CD4-positive, alpha-beta T cell treated with Interleukin-17A for 4 hours (primary cell): ENCODE results near the gene MOB3C.
"Not testable (repeated sequence)": the region's sequence is repeated elsewhere in the genome, so short reads cannot be mapped to it uniquely, and the experiment has no call there.

Experiments
- DNase-seq: peaks from one replicate; pipeline ENCODE4 v3.0.0-alpha.2; 2020; ENCODE audit warnings: mixed read lengths

Gene MOB3C

GRCh38 chr1:46616277-46617107 is at the start of gene MOB3C:
Gene MOB3C, minus strand, starts transcription at chr1:46616811. Its CDS starts 3,490 bp downstream, at chr1:46613321.
- peak; percentile 80 for DNase-seq

GRCh38 chr1:46665983-46666382 is 49.4 kb upstream of the MOB3C start:
- DNase-seq, result no peak

GRCh38 chr1:46662919-46663318 is 46.3 kb upstream of the MOB3C start:
- not testable (repeated sequence) for DNase-seq

GRCh38 chr1:46660116-46660515 is 43.5 kb upstream of the MOB3C start:
- DNase-seq, result not testable (repeated sequence)

- no peak for DNase-seq
These were observed 42.8 kb upstream of the MOB3C start for GRCh38 chr1:46659307-46659870.

GRCh38 chr1:46657775-46658174 is 41.2 kb upstream of the MOB3C start:
- no peak for DNase-seq

GRCh38 chr1:46656643-46657042 is 40.0 kb upstream of the MOB3C start:
- DNase-seq, result no peak

DNA sequence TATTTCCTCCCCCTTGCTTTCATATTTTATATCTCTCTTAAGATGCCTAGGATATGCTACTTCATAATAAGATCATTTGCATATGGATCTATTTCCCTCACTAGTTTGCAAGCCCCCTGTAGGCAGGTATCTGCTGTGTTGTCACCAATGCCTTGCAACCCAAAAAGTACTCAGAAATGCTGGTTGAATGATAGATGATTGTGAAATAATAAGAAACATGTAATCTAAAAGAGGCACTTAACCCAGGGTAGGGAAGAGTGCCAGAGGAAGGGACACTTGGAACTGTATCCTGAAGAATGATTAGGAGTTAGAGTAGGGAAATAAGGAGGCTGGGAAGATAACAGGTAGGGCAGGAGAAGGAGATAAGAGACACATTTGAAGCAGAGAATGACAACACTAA is 39.2 kb upstream of the MOB3C start:
- DNase-seq, result no peak

- not testable (repeated sequence) for DNase-seq
These were observed 38.1 kb upstream of the MOB3C start for GRCh38 chr1:46654698-46655097.

DNA sequence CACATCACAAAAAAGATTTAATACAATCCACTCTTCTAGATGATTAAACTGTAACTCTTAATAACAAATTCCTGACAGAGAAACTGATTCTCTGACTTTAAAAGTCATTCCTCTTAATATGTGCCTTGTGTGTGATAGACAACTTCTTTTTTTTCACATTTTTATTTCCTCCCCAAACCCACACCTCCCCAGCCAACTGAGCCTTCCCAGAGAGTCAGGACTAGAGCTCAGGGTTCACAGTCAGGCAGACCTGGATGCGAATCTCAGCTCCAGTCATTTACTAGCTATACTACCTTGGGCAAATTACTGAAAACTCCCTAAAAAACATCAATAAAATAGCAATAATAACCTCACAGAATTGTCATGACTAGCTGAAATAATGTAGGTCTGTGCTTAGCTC is 37.4 kb upstream of the MOB3C start:
- DNase-seq, result no peak

DNA sequence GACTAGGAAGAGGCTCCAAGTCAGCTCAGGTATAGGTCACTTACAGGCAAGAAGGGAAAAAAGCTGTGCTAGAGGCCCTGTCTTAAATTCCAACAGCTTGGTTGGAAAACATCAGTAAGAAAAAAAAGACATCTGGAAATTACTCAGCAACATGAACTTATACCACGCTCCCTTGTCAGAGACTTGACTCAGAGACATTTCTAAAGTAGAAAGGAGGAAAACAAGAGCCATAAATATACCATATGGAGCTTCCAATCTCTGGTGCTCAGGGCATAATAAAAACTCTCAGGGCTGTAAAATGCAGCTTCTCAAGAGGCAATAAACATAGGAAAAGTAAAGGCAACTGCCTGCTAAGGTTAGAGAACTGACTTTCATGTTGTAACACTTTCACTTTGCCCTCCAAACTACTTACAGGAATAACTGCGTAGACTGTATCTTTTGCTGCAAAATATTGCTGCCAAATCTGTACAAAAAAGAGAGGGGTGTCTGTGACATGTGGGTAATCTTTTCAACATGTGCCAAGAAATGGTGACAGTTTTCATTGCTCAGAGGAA is 36.9 kb upstream of the MOB3C start:
- no peak for DNase-seq

DNA sequence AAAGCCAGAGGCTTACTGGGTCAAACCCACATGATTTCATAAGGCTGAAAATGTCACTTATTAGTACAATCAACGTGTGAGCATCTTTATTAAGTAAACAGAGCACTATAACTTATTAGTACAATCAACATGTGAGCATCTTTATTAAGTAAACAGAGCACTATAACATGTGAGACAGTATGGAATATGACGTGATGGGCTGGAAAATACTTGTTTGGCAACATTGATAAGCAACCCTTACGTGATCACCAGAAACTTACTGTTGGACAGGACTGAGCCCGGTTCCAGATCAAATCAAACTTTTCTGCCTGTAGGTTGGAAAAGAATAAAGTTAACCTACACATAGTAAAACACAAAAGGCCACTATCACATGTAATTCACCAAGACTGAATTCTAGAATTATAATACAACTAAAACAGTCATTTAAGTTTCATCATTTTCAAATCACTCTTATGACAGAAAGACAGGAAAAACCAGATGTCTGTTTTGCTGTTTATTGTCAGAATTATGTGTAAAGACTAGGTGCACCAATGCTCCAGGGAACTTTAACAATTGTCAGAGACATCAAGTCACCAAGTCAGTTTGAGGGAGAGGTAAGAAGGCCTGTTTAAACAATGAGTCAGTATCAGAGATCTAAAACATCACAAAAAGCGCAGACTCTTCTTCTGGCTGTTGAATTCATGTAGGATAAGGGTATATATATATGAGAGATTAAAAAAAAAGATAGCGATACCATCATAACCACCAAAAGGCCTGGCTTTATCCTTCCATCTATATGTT is 35.9 kb upstream of the MOB3C start:
- DNase-seq, result no peak

DNA sequence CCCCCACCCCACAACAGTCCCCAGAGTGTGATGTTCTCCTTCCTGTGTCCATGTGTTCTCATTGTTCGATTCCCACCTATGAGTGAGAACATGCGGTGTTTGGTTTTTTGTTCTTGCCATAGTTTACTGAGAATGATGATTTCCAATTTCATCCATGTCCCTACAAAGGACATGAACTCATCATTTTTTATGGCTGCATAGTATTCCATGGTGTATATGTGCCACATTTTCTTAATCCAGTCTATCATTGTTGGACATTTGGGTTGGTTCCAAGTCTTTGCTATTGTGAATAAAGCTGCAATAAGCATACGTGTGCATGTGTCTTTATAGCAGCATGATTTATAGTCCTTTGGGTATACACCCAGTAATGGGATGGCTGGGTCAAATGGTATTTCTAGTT is 34.5 kb upstream of the MOB3C start:
- DNase-seq, result not testable (repeated sequence)

- no peak for DNase-seq
These were observed 33.9 kb upstream of the MOB3C start for GRCh38 chr1:46650491-46650890.

DNA sequence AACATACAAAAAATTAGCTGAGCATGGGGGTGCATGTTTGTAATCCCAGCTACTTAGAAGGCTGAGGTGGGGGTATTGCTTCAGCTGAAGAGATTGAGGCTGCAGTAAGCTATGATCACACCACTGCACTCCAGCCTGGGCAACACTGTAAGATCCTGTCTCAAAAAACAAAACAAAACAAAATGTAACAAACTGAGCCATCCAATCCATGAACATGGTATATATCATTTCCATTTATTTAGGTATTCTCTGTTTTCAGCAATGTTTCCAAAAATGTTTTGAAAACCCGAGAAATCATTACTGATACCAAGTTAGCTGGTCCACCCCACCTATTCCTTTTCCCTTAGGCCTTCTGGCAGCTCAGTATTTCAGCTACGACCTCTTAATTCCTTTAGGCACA is 33.2 kb upstream of the MOB3C start:
- DNase-seq, result no peak

DNA sequence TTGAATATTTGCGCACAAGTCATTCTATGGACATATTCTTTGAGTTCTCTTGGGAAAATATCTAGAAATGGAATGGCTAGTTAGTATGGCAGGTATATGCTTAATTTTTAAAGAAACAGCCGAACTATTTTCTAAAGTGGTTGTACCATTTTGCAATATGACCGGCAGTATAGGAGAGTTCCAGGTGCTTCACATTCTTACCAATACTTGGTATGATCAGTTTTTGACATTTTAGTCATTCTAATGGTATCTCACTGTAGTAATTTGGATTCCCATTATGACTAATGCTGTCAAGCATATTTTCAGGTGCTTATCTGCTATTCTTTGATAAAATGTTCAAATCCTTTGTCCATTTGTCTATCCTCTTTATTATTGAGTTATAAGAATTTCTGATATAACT is 31.0 kb upstream of the MOB3C start:
- no peak for DNase-seq

GRCh38 chr1:46646844-46647243 is 30.2 kb upstream of the MOB3C start:
- no peak for DNase-seq

- no peak for DNase-seq
These were observed 29.7 kb upstream of the MOB3C start for GRCh38 chr1:46646331-46646730.

- no peak for DNase-seq
These were observed 29.2 kb upstream of the MOB3C start for GRCh38 chr1:46645815-46646214.

- no peak for DNase-seq
These were observed 26.8 kb upstream of the MOB3C start for GRCh38 chr1:46643368-46643775.

DNA sequence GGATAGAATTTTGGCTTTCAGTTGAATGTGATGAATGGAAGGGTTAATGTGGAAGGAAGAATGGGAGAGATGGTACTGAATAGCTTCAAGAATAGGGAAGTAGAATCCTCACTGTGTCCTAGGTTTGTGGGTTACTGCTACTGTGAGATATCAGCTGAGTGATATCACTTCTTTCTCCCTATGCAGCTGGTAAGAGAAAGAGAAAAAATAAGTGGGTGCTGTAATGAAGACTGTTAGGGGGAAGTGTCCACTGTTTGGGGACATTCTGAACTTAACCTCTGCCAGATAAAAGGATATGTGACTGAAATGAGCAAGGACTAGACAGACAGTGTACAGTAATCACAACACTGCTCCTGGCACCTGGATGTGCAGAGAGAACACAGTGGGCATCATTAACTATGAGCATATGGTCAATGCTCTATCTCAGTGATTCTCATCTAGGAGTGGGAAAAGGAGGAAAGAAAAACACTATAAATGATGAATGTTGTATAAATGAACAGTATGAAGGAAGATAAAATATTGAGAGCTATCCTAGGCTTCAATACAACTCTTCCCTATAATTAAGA is 25.6 kb upstream of the MOB3C start:
- DNase-seq, result no peak

DNA sequence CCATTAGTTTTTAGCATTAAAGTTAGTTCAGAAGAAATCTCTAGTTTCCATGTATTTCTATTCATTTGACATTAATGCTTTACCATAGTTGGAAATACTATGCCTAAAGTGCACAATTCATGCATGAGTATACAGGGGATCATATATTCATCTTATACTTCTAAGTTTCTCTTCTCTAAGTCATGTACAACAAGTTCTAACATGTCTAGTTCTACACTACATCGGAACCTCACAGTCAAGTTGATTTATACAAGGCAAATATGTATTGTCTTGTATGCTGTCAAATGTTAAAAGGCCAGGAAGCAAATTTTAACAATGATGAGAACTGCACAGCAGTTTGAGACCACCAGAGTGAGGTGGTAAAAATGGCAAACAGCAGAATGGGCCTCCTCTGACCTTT is 22.9 kb upstream of the MOB3C start:
- no peak for DNase-seq

- no peak for DNase-seq
These were observed 22.3 kb upstream of the MOB3C start for GRCh38 chr1:46638921-46639320.
